NT2/D1 (cell line): ENCODE data around the gene MRI1.

Experiments used
- SUZ12 ChIP-seq: IDR thresholded peaks from 2 replicates; pipeline ENCODE4 v1.6.1; 2011; ENCODE audit not compliant: insufficient read length, insufficient read depth; ENCODE audit errors: extremely low read depth
- YY1 ChIP-seq: IDR thresholded peaks from 2 replicates; pipeline ENCODE4 v1.6.1; 2011; ENCODE audit not compliant: insufficient read length, insufficient read depth
- ZNF274 ChIP-seq: IDR thresholded peaks from 2 replicates; pipeline ENCODE4 v1.6.1; 2011; ENCODE audit warnings: mild to moderate bottlenecking, low read depth, low read length

- TF ChIP-seq YY1 (no peak), ZNF274 (no peak), SUZ12 (no peak)
Observed at GRCh38 chr19:13741893-13742292, 22.4 kb upstream of the MRI1 start.
